Ishikawa (cell line): ENCODE results near the gene PGC.

Experiments
- FOXM1 ChIP-seq: IDR thresholded peaks from 2 replicates; pipeline ENCODE4 v1.6.1; 2012; ENCODE audit warnings: low read depth, borderline replicate concordance
- NFIC ChIP-seq: IDR thresholded peaks from 2 replicates; pipeline ENCODE4 v1.6.1; 2012
- RAD21 ChIP-seq: IDR thresholded peaks from 2 replicates; pipeline ENCODE4 v1.6.1; 2012; ENCODE audit warnings: low read depth
- TAF1 ChIP-seq: IDR thresholded peaks from 2 replicates; pipeline ENCODE4 v1.6.1; 2012; ENCODE audit warnings: low read depth, mild to moderate bottlenecking
- TEAD4 ChIP-seq: IDR thresholded peaks from 2 replicates; pipeline ENCODE4 v1.6.1; 2012
- TF ChIP-seq, protein P1 (sequence below): IDR thresholded peaks from 2 replicates; pipeline ENCODE4 v1.6.1; 2012; ENCODE audit warnings: low read depth, mild to moderate bottlenecking

GRCh38 chr6:41779788-41780550 lies 32.8 kb upstream of the PGC start, which contains the start of gene FRS3:
- TF ChIP-seq TAF1, result 0 out of 2 replicates have a peak, but pooled peaks have one; percentile 9
- TF ChIP-seq TEAD4, result 0 out of 2 replicates have a peak, but pooled peaks have one; percentile 29
- TF ChIP-seq, protein P1, sequence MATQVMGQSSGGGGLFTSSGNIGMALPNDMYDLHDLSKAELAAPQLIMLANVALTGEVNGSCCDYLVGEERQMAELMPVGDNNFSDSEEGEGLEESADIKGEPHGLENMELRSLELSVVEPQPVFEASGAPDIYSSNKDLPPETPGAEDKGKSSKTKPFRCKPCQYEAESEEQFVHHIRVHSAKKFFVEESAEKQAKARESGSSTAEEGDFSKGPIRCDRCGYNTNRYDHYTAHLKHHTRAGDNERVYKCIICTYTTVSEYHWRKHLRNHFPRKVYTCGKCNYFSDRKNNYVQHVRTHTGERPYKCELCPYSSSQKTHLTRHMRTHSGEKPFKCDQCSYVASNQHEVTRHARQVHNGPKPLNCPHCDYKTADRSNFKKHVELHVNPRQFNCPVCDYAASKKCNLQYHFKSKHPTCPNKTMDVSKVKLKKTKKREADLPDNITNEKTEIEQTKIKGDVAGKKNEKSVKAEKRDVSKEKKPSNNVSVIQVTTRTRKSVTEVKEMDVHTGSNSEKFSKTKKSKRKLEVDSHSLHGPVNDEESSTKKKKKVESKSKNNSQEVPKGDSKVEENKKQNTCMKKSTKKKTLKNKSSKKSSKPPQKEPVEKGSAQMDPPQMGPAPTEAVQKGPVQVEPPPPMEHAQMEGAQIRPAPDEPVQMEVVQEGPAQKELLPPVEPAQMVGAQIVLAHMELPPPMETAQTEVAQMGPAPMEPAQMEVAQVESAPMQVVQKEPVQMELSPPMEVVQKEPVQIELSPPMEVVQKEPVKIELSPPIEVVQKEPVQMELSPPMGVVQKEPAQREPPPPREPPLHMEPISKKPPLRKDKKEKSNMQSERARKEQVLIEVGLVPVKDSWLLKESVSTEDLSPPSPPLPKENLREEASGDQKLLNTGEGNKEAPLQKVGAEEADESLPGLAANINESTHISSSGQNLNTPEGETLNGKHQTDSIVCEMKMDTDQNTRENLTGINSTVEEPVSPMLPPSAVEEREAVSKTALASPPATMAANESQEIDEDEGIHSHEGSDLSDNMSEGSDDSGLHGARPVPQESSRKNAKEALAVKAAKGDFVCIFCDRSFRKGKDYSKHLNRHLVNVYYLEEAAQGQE, result no peak
- TF ChIP-seq RAD21, result peak; percentile 95
- no peak for TF ChIP-seq NFIC
- no peak for TF ChIP-seq FOXM1
